Activated CD4-positive, CD25-positive, alpha-beta regulatory T cell treated with anti-CD3 and anti-CD28 coated beads, Interleukin-2, amount 50 U/mL, for 16 hours (primary cell): ENCODE data around the gene SYNGR1.
A peak's percentile ranks its signal among the peaks of the same experiment; 100 is the strongest.
"Not testable (repeated sequence)": the region's sequence is repeated elsewhere in the genome, so short reads cannot be mapped to it uniquely, and the experiment has no call there.

Experiments
- DNase-seq: peaks from one replicate; pipeline ENCODE4 v3.0.0-alpha.2; 2020; ENCODE audit warnings: low read depth, low spot score

Gene SYNGR1

GRCh38 chr22:39316440-39317083 is 33.2 kb upstream of the SYNGR1 start:
- peak; percentile 62 for DNase-seq

GRCh38 chr22:39317084-39317774 is 32.6 kb upstream of the SYNGR1 start:
- DNase-seq, result no peak

GRCh38 chr22:39317775-39318506 is 31.9 kb upstream of the SYNGR1 start:
- no peak for DNase-seq

- DNase-seq, result no peak
Observed at GRCh38 chr22:39318507-39319283, 31.1 kb upstream of the SYNGR1 start.

DNA sequence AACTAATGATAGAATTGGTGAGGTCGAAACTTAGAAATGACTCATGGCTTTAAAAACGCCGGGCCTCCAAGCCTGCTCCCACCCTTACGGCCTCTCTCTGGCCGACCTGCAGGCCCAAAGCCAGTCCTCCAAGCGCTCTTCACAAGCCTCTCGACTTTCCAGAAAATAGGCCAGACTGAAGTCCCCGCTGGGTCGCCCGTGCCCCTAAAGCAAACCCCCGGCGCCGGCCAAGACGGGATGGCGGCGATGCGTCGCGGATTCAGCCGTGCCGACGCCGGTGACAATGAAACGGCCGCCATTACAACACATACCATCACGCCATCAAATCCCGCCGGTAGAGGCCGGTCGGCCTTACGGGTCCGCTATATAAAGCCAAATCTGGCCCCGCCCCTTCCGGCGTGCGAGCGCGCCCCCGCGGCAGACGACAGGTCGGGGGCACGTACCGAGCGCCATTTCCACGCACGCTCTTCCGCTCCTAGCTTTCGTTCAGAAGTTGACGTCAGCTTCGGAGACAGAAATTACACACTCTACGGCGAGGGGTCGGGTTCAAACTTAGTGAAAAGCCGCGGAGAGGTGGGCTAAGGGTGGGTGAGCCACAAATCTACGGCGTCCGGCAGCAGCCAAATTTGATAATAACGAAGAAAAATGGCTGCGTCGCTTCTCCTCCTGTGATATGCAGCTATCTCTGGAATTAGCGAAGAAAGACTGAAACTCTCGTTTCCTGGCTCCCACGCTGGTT is 30.3 kb upstream of the SYNGR1 start, which contains the start of gene RPL3:
RPL3 (minus strand) TSS at position 340 of the 739 bp plus-strand sequence; CDS start at position 314, 26 bp downstream.
- peak; percentile 94 for DNase-seq

GRCh38 chr22:39320616-39321029 is 29.2 kb upstream of the SYNGR1 start:
- not testable (repeated sequence) for DNase-seq

DNA sequence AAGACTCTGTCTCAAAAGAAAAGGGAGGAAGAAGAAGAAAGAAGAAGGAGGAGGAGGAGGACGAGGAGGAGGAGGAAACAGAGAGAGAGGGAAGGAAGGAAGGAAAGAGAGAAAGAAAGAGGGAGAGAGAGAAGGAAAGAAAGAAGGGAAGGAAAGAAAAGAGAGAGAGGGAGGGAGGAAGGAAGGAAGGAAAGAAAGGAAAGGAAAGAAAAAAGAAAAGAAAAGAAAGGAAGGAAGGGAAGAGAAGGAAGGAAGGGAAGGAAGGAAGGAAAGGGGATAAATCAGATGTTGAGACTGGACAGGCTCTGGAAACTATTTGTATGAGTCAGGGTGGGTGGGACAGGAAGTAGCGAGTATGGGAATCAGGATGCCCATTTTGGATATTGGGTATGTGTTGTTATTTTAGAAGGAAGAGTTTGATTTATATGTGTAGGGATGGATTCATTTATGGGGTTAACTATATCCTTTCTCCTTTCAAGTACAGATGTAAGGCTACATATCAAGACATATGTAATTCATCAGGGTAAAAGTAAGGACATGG is 24.3 kb upstream of the SYNGR1 start:
- no peak for DNase-seq

DNA sequence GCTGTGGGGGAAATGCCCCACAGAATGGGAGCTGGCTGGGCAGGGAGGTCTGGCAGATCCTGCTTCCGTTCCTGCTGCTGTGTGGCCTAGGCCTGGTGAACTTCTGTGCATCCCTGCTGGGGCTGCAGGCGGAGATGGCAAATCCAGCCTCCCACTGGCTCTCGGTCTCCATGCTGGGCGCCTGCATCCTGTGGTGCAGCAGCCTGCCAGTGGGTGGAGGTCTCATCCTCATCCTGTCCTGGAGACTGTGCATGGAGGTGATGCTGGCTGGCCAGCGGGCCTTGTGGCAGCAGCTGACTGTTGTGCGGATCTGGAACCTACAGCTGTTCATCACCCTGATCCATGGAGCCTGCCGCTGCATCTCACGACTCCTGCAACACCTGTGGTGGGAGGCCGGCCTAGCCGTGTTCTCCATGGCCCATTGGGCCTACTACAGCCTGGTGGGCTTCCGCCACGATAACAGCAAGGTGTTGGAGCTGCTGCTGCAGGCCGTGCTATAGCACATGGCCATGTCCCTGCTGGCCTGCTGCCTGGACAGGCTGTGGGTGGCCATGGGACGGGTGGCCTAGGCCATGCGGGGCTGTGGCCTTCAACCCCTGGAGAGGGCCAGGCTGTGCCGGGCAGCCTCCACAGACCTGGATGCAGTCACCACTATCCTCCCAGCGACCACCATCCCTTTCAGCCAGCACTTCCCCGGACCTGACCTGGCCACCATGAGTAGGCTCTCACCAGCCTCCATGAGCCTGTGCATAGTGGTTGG is 21.6 kb upstream of the SYNGR1 start:
- DNase-seq, result no peak

- not testable (repeated sequence) for DNase-seq
Observed at GRCh38 chr22:39330553-39330952, 19.2 kb upstream of the SYNGR1 start.

DNA sequence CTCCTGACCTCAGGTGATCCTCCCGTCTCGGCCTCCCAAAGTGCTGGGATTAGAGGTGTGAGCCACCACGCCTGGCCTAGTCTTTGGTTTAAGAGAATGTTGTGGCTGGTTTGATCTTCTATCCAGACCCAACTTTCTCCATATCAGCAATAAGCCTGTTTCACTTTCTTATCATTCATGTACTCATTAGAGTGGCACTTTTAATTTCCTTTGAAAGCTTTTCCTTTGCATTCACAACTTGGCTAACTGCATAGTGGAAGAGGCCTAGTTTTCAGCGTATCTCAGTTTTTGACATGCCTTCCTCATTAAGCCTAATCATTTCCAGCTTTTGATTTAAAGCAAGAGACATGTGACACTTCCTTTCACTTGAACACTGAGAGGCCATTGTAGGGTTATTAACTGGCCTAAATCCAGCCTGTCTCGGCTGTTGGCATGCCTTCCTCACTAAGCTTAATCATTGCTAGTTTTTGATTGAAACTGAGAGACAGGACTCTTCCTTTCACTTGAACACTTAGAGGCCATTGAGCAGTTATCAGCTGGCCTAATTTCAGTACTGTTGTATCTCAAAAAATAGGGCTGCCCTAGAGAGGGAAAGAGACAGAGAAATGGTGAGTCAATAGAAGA is 17.2 kb upstream of the SYNGR1 start:
- DNase-seq, result no peak

DNA sequence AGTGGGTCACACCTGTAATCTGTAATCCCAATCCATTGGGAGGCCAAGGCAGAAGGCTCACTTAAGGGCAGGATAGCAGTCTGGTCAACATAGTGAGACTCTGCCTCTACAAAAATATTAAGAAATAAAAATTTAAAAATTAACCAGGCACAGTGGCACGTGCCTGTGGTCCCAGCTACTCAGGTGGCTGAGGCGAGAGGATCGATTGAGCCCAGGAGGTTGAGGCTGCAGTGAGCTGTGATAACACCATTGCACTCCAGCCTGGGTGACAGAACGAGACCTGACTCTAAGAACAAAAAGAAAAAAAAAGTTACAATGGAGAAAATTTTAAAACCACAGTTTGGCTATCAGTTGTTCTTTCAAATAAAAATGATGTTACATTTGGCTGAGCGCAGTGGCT is 13.4 kb upstream of the SYNGR1 start:
- DNase-seq, result no peak

GRCh38 chr22:39339775-39340174 is 10.0 kb upstream of the SYNGR1 start:
- not testable (repeated sequence) for DNase-seq

- no peak for DNase-seq
Observed at GRCh38 chr22:39341179-39341578, 8.6 kb upstream of the SYNGR1 start.

DNA sequence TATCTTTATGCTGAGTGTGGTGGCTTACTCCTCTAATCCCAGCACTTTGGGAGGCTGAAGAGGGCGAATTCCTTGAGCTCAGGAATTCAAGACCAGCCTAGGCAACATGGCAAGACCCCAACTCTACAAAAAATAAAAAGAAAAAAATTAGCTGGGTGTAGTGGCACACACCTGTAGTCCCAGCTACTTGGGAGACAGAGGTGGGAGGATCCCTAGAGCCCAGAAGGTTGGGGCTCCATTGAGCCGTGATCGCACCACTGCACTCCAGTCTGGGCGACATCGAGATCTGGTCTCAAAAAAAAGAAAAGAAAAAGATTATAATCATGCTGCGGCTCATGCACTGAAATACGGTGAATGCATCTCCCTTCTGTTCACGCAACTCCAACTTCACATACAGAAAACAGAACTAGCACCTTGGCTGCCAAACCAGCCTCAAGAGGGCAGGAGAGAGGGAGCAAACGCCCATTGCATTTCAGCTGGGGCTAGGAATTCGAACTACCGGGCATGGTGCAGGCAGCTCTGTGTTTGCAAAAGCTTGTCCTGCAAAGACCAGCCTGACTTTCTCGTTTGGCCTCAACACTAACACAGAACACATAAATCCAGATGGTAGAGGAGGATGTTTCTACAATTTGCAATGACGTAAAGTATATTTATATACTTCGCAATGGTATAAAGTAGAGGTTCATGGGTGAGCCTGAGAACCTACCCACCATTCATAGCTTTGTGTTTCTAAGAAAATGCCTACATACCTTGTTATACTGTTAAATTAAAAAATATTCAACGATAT is 6.3 kb upstream of the SYNGR1 start:
- DNase-seq, result no peak

- DNase-seq, result no peak
Observed at GRCh38 chr22:39344046-39344390, 5.8 kb upstream of the SYNGR1 start.

DNA sequence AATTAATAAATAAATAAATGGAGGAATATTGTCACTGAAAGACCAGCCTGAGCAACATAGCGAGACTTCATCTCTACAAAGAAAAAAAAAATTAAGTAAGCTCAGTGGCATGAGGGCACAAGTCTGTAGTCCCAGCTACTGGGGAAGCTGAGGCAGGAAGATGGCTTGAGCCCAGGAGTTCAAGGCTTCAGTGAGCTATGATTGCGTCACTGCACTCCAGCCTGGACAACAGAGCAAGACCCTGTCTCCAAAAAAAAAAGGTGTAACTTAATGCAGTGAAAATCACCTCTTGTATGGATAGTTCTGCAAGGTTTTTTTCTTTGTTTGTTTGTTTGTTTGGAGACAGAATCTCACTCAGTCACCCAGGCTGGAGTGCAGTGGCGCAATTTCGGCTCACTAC is 4.6 kb upstream of the SYNGR1 start:
- DNase-seq, result no peak

DNA sequence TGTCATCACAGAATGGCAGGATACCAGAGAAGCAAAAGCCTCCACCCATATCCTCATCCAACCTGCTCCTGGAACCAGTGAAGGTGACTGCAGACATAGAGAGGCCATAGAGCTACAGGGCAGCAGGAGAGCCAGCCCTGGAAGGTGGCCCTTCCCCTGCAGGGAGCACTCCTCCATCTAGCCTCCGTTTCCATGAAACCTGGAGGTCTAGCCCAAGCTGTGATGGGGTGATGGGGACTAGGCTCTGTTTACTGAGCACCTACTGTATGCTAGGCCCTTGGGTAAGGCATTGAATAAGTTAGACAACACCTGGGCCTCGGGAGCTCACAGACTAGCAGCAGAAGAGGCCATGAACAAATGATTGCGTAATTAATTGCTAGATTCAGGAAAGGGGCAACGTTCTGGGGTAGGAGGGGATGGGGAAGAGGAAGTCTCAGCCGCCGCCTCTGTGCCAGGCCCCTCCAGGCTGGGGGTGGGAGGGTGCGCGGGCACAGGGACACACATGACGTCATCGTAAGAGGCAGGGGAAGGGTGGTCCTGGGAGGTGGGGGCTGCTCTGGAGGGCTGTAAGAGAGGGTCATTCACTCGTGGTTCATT is 784 bp upstream of the SYNGR1 start:
- DNase-seq, result no peak

DNA sequence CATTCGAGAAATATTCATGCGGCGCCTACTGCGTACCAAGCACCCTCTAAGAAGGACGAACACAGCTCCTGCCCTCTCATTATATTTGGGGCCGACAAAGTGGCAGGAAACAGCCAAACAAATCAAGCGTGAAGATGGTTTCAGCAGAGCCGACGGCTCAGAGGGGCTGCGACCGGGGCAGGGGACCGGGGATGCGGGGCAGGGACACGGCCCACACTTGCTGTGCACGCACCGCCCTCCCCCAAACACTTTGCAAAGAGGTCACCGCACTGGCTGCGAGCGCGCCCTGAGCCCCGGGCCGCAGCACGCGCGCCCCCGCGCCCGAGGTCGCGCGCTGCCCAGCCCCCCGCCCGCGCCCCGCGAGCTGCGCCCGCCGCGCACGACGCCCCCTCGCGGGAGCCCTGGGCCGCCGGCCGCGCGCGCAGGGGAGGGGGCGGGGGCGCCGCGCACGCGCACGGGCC is 255 bp upstream of the SYNGR1 start:
- DNase-seq, result no peak
